Activated CD8-positive, alpha-beta memory T cell treated with anti-CD3 and anti-CD28 coated beads for 48 hours (primary cell): ENCODE measurements around the gene ADCY10.
"Not testable (repeated sequence)": the region's sequence is repeated elsewhere in the genome, so short reads cannot be mapped to it uniquely, and the experiment has no call there.

Source experiments
- DNase-seq, 3 experiments: peaks; one replicate each; pipeline ENCODE4 v3.0.0-alpha.2; 2020; ENCODE audit warnings: low read depth in 2 of 3, low spot score in 2 of 3

The ADCY10 gene

GRCh38 chr1:167862432-167863076 lies 51.4 kb downstream of the ADCY10 start:
- DNase-seq, result no peak

- no peak for DNase-seq
Measured at GRCh38 chr1:167861664-167862381, 52.1 kb downstream of the ADCY10 start.

DNA sequence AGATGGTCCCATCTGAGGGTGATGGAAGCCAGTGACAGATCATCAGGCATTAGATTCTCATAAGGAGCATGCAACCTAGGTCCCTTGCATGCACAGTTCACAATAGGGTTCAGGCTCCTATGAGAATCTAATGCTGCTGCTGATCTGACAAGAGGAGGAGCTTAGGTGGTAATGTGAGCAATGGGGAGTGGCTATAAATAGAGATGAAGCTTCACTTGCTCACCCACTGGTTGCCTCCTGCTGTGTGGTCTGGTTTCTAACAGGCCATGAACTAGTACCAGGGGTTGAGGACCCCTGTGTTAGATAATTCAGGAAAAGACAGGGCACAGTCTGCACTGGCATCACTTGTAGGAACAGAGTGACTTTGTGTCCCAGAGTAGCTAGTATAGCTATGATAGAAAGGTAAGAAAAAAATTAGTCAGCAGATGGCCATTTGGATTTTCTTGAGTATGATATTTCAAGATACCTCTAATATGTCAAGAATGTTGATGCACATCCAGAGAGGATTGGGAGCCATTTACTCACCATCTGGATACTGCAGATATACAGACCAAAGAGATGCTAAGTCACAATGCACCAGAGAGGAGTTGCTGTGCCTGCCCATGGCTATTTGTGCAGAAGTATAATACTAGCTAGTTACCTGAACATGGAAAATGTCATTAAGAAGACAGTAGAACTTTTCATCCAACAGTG lies 53.6 kb downstream of the ADCY10 start:
- no peak for DNase-seq

DNA sequence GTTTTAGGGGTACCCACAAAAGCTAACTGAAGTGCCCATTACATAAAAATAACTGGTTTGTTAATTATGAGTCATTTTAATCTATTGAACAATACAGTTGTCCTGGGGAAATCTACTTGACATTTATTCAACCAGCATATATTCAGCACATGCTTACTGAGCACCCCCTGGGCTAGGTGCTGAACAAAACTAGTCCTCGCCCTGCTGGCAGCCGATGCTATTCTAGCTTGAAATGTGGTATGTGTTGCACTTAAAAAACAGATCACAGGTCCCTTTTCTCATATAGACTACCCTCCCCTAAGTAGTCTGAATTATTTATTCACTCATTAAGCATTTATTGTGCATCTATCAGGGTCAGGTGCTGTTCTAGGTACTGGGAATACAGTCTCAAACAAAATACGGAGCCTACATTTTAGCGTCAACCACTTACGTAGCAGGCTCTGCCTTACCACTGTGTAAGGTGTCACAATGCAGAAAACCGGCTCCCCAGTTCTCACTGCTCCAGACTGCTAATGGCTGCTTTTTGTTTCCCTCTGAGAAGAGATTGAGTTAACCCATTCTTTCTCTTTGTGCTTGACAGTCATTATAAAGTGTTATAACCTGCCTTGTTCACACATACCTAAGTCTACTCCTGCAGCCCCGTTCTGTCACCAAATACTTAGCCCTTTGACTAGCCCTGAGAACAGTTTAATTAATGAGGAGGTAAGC lies 57.1 kb downstream of the ADCY10 start:
- no peak for DNase-seq

DNA sequence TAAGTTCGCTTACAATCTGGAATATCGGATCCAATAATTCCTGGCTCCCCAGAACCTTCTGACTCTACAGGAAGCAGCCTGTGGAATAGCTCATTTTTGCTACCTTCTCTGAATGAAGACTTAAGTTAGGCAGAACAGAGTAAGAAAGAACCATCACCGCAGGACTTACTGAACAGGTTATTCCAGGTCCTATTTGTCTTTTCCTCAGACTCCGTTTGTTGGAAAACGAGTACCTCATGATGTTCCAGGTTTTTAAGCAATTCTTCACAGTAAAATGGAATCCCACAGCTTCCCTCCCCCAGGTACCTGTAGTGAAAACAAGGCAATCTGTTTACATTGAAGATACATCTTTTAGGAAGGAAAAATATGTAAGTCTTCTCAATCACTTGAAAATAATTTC lies 59.8 kb downstream of the ADCY10 start:
- no peak for DNase-seq

DNA sequence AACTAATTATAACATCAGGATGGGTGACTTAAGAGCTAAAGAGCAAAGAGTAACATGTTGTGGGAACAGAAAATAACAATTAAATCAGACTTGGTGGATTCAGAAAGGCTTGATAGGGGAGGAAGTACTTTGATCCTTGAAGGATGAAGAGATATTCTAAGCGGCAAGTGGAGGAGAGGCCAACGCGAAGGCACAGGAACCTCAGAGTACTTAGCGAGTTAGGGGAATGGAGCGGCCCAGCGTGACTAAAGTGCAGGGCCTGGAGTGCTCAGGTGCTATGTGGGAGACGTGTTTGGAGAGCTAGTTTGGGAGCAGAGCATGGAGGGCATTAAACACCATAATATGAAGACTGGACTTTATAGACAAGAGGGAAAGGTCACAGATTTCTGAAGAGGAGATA lies 64.3 kb downstream of the ADCY10 start:
- no peak for DNase-seq

DNA sequence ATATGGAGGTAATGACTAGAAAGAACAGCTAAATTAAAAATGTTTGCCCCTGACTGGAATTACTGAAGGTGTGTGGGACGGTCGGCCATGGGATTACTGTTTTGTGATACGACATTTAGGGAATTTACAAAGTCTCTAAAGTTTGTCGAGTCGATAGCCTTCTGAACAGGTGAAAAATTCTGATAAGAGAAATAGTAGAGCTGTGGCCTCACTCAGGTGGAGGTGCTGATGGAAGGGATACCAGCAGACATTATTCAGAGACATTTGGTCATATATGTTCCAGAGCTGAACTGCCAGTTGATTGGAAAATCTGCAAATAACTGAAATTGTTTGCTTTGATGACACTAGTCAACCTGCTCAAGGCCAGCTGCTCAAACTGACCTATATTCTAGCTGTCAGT lies 71.1 kb downstream of the ADCY10 start:
- DNase-seq, result no peak

- DNase-seq, result no peak
Measured at GRCh38 chr1:167841530-167841929, 72.4 kb downstream of the ADCY10 start.

- no peak for DNase-seq
Measured at GRCh38 chr1:167839009-167839408, 74.9 kb downstream of the ADCY10 start.

DNA sequence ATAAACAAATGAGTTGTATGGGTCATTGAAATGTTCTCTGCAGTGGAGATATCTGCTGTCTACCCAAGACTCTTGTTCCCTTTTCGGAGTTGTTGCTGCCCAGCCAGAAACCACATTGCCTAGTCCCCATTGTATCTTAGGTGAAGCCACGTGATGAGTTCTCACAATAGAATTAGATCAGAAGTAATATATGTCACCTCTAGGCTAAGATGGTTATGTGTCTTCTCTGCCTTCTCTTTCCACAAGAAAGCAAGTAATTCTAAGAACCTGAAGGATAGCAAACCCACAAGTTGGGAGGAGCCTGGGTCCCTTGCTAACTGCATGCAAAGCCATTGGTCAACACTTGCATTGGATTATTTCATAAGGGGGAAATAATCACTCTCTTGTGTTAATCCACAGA lies 76.6 kb downstream of the ADCY10 start:
- no peak for DNase-seq

DNA sequence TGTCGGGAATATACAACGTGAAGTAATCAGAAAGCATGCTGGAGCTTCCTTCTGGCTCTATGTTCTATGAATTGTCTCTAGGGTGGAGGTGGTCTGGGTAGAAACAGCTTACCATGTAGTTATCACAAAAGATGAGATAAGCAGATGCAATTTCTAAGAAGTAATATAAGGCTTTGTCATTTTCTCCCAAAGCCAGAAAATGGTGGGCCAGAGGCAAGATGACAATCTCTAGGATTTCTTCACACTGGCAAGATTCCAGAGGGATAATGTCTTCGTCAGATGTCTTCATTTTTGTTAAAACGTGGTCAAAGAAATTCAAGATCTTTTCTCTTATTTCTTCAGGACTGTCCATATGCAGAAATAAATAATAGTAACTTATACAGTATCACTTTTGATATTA lies 77.7 kb downstream of the ADCY10 start:
- no peak for DNase-seq

- no peak for DNase-seq
Measured at GRCh38 chr1:167833904-167834303, 80.0 kb downstream of the ADCY10 start.

DNA sequence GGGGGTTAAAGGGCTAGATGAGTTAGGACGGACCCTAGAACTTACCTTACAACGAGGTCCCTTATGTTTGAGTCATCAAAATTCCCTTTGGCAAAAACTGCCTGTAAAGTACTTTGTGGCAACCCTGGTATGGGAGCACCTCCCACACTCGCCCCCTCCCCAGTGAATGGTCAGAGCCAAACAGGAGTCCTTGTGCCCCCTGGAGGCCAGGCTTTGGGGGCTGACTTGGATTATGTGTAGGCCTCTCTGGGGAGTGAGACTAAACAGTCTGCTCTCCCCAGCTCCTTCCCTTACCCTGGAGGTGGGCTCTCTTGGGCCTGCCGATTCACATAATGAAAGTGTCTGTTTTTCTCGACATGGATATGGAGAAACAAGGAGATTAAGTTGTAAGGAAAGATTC lies 81.2 kb downstream of the ADCY10 start:
- DNase-seq, result no peak

GRCh38 chr1:167830668-167831067 lies 83.3 kb downstream of the ADCY10 start:
- DNase-seq, result not testable (repeated sequence)

- DNase-seq, result no peak
Measured at GRCh38 chr1:167829868-167830267, 84.1 kb downstream of the ADCY10 start.

- no peak for DNase-seq
Measured at GRCh38 chr1:167826127-167826526, 87.8 kb downstream of the ADCY10 start.

- DNase-seq, result no peak
Measured at GRCh38 chr1:167825419-167826079, 88.4 kb downstream of the ADCY10 start.

DNA sequence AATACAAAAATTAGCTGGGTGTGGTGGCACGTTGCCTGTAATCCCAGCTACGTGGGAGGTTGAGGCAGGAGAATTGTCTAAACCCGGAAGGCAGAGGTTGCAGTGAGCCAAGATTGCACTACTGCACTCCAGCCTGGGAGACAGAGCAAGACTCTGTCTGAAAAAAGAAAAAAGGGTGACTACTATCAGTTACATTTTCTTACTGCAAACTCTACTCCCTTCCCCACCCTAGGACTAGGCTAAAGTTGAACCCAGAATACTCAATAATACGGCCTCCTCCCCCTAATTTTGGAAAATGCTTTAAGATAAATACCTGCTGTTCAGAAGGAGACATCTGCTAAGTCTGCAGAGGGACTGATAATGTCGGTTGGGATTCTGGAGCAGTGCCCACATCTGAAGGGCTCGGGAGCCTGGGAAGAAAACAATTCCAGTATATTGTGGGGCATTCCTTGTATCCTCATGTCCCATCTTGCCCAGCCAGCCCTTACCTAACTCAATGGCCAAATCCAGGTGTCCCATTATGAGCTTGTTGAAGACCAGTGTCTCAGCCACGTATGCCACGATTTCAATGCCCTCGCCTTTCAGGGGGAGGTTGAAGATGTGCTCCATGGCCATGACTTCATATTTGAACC lies 89.7 kb downstream of the ADCY10 start:
- no peak for DNase-seq

GRCh38 chr1:167821969-167822685 lies 91.8 kb downstream of the ADCY10 start:
- DNase-seq, result no peak

DNA sequence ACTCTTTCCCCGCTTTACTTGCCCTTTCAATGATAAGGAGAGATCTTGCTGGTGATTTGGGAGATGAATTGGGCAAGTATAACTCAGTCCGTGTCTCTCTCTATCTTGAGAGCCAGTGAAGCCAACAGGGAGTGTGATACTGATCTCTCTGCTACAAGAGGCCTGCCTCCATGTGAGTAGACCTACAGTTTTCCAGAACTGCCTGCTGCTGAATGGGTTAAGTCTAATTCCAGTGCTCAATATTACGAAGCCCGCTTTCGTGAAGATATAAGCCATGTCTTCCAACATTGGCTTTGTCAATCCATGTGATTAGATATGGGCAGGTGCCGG lies 92.6 kb downstream of the ADCY10 start:
- DNase-seq, result no peak
